RWPE2 (cell line): ENCODE data around the gene NFKBIB.
A peak's percentile ranks its signal among the peaks of the same experiment; 100 is the strongest.

Source experiments
- ATAC-seq: fragments of 200-7000 bp; cut with Tn5 transposase; 3 replicates; pipeline ENCODE4 v1.9.1; 2021; ENCODE audit warnings: low read depth
- DNase-seq: peaks from one replicate; pipeline ENCODE4 v3.0.0-alpha.2; 2020; ENCODE audit warnings: low spot score
- H3K27ac ChIP-seq: fragments of 450-650 bp; 2 replicates; pipeline ENCODE4 v1.5.1; 2017; ENCODE audit warnings: mild to moderate bottlenecking; ENCODE audit not compliant: poor library complexity, severe bottlenecking
- H3K27me3 ChIP-seq: fragments of 250-450 bp; sonication (Bioruptor Pico); 2 replicates; pipeline ENCODE4 v1.5.1; 2021; ENCODE audit warnings: mild to moderate bottlenecking, moderate library complexity; ENCODE audit not compliant: insufficient read depth, poor library complexity, severe bottlenecking
- H3K36me3 ChIP-seq: fragments of 250-450 bp; sonication (Bioruptor Pico); 2 replicates; pipeline ENCODE4 v1.5.1; 2020; ENCODE audit warnings: low read depth, mild to moderate bottlenecking, moderate library complexity
- H3K4me1 ChIP-seq: fragments of 250-450 bp; sonication (Bioruptor Pico); 2 replicates; pipeline ENCODE4 v1.5.1; 2021; ENCODE audit warnings: mild to moderate bottlenecking, moderate library complexity; ENCODE audit not compliant: insufficient read depth, poor library complexity, severe bottlenecking
- H3K4me3 ChIP-seq: fragments of 250-450 bp; sonication (Bioruptor Pico); 2 replicates; pipeline ENCODE4 v1.5.1; 2021; ENCODE audit warnings: mild to moderate bottlenecking, moderate library complexity; ENCODE audit not compliant: severe bottlenecking
- H3K9me3 ChIP-seq: fragments of 250-450 bp; sonication (Bioruptor Pico); 2 replicates; pipeline ENCODE4 v1.5.1; 2021; ENCODE audit warnings: mild to moderate bottlenecking, moderate library complexity; ENCODE audit not compliant: severe bottlenecking
- TF ChIP-seq, protein P1 (sequence below): fragments of 450-650 bp; IDR thresholded peaks from one replicate; pipeline ENCODE4 v1.5.1; 2017; ENCODE audit warnings: mild to moderate bottlenecking, moderate library complexity; ENCODE audit not compliant: poor library complexity, severe bottlenecking

NFKBIB gene

DNA sequence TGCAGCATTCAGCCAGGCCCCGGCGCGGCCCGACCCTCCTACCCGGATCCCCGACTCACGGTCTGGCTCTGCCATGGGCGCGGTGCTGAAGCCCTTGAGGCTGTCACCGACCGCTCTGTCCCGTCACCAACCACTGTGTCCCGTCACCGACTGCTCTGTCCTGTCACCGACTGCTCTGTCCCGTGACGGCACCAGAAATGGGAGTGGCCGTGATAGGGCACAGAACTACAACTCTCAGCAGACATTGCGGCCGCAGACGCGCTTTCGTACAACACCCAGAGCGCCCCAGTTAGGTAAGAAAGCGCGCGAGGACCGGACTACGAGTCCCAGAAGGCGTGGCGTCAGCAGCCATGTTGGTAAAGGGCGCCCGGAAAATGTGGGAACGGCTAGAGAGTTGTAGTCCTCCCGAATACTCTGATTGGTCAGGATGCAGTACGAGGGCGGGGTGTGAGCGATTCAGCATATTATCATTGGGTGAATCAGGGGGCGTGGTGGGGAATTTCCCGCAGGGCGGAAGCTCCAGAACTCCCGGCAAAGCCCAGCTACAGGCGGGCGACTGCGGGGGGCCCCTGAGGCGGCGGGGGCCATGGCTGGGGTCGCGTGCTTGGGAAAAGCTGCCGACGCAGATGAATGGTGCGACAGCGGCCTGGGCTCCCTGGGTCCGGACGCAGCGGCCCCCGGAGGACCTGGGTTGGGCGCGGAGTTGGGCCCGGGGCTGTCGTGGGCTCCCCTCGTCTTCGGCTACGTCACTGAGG lies at the start of gene NFKBIB, which contains the start of gene SIRT2:
NFKBIB (plus strand) TSS at position 523 of the 755 bp plus-strand sequence; CDS start at position 587, 64 bp downstream.
SIRT2 (minus strand) TSS at position 172 of the 755 bp plus-strand sequence; CDS start at position 75, 97 bp downstream.
- ATAC-seq (peak; percentile 96), DNase-seq (peak; percentile 100)
- Histone ChIP-seq H3K4me1 (no peaks in the 10 kb centered on the region), H3K27ac (peak within 1 kb of the TSS; percentile 15), H3K27me3 (no peaks in the 10 kb centered on the region), H3K4me3 (peak within 1 kb of the TSS; percentile 66), H3K9me3 (no peaks in the 10 kb centered on the region), H3K36me3 (no peaks in the 10 kb centered on the region)
- TF ChIP-seq, protein P1, sequence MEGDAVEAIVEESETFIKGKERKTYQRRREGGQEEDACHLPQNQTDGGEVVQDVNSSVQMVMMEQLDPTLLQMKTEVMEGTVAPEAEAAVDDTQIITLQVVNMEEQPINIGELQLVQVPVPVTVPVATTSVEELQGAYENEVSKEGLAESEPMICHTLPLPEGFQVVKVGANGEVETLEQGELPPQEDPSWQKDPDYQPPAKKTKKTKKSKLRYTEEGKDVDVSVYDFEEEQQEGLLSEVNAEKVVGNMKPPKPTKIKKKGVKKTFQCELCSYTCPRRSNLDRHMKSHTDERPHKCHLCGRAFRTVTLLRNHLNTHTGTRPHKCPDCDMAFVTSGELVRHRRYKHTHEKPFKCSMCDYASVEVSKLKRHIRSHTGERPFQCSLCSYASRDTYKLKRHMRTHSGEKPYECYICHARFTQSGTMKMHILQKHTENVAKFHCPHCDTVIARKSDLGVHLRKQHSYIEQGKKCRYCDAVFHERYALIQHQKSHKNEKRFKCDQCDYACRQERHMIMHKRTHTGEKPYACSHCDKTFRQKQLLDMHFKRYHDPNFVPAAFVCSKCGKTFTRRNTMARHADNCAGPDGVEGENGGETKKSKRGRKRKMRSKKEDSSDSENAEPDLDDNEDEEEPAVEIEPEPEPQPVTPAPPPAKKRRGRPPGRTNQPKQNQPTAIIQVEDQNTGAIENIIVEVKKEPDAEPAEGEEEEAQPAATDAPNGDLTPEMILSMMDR, result no peak

GRCh38 chr19:38850436-38850975 lies 49.3 kb upstream of the NFKBIB start:
- H3K4me3 ChIP-seq, result peak overlapping the region; percentile 86
- DNase-seq (no peak), ATAC-seq (peak; percentile 84)
- peaks cover 36% of the 10 kb centered on the region for H3K36me3 ChIP-seq
- H3K4me1 ChIP-seq, result peaks cover 12% of the 10 kb centered on the region
- no peaks in the 10 kb centered on the region for H3K9me3 ChIP-seq
- no peaks in the 10 kb centered on the region for H3K27me3 ChIP-seq
- TF ChIP-seq, protein P1, result no peak
- peak overlapping the region; percentile 93 for H3K27ac ChIP-seq

DNA sequence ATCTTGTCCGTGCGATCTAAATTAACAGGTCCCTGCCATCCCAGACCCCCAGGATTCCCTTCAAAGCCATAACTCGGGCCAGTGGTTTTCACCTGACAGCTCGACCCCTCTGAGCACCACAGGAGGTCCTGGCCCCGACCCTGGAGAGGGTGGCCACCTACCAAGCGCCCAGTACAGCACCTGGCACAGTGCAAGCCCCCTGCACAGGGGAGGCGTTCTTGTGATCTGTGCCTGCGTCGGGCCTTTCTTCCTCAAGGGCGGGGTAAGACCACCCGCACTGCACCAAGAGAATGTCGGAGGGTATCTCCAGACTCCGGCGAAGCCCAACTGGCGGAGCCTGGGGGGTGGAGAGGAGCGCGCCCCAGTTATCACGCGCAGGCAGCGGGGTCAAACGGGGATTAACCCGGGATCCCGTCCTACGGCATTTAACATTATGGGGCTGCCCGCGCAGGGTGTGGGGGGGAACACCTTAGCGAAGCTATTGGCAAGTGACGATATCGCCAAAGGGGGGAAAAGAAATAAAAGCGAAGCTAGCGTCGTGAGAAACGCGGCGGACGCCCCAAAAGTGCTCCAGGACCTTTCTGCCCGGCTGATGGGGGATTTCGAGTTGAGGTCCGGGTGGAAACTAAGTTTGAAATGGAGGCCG lies 48.7 kb upstream of the NFKBIB start:
- TF ChIP-seq, protein P1, result no peak
- H3K27ac ChIP-seq, result peak overlapping the region; percentile 93
- ATAC-seq, result no peak
- H3K4me3 ChIP-seq, result peak overlapping the region; percentile 86
- peaks cover 12% of the 10 kb centered on the region for H3K4me1 ChIP-seq
- no peaks in the 10 kb centered on the region for H3K27me3 ChIP-seq
- DNase-seq, result no peak
- no peaks in the 10 kb centered on the region for H3K9me3 ChIP-seq
- peaks cover 30% of the 10 kb centered on the region for H3K36me3 ChIP-seq

GRCh38 chr19:38851622-38852230 lies 48.0 kb upstream of the NFKBIB start:
- Histone ChIP-seq H3K36me3 (peaks cover 24% of the 10 kb centered on the region), H3K4me3 (peak overlapping the region; percentile 86), H3K9me3 (no peaks in the 10 kb centered on the region), H3K4me1 (peaks cover 12% of the 10 kb centered on the region), H3K27ac (peak overlapping the region; percentile 93), H3K27me3 (no peaks in the 10 kb centered on the region)
- DNase-seq, result peak; percentile 90
- peak; percentile 6; the same call in 2 of the 3 replicates for ATAC-seq
- TF ChIP-seq, protein P1, result no peak
